GM12878 (cell line): Measurements from ENCODE around the gene TENT5A. TPM values are rescaled to one million over a fixed set of nuclear protein-coding genes. Genes with fewer than 3 reads are reported as not detected.

Experiments used
- ATAC-seq: fragments of 200-7000 bp; cut with Tn5 transposase; 3 replicates; pipeline ENCODE4 v1.9.1; 2020; ENCODE audit warnings: mild to moderate bottlenecking, moderate library complexity
- BruUV-seq: library from RNA; stranded (reverse); fragments of 400-500 nt; replicated peaks from 2 replicates; lab custom pipeline; 2021; lab: Mats Ljungman, UMichigan
- CTCF ChIA-PET: fragments of 300-600 bp; sonication (Branson Sonifier 250); formaldehyde crosslinking; extraction: SDS; loops from one replicate; lab custom pipeline; 2021; ENCODE audit warnings: inconsistent platforms; lab: Yijun Ruan, JAX
- POLR2A ChIA-PET: fragments of 350-600 bp; formaldehyde crosslinking; extraction: SDS; loops from one replicate; lab custom pipeline; 2021; ENCODE audit warnings: inconsistent platforms; lab: Charles Lee
- RAD21 ChIA-PET: fragments of 300-600 bp; sonication (Branson Sonifier 250); formaldehyde crosslinking; loops from one replicate; lab custom pipeline; 2023; ENCODE audit warnings: antibody characterized with exemption; ENCODE audit not compliant: unreplicated experiment; lab: Charles Lee
- SMC1A ChIA-PET: fragments of 300-600 bp; sonication (Branson Sonifier 250); formaldehyde crosslinking; loops from one replicate; lab custom pipeline; 2023; ENCODE audit not compliant: unreplicated experiment, uncharacterized antibody; lab: Charles Lee
- DNase-seq: peaks from one replicate; pipeline ENCODE4 v3.0.0-alpha.2; 2011; ENCODE audit warnings: low read depth, low spot score
- FAIRE-seq: peaks from 3 replicates; lab custom pipeline; 2011; peaks lifted over from hg19 to GRCh38; lab: Jason Lieb, UNC
- H2AFZ ChIP-seq: 2 replicates; pipeline ENCODE4 v1.6.0; 2011; ENCODE audit warnings: low read depth, low read length, control low read depth; ENCODE audit not compliant: control insufficient read depth
- H3K27ac ChIP-seq: 2 replicates; pipeline ENCODE4 v1.5.1; 2011; ENCODE audit warnings: control low read depth; ENCODE audit not compliant: control insufficient read depth, insufficient read depth
- H3K27me3 ChIP-seq, 2 experiments: replicated peaks in 1 of 2; 2 replicates each; pipeline versions ENCODE4 v1.6.0 to v1.6.1; 2011; ENCODE audit warnings: low read length in 1 of 2; ENCODE audit not compliant: control insufficient read depth in 2 of 2, insufficient read depth in 2 of 2
- H3K36me3 ChIP-seq, 2 experiments: 2 replicates each; pipeline ENCODE4 v1.5.1; 2011; ENCODE audit warnings: low read length in 1 of 2; ENCODE audit not compliant: control insufficient read depth in 2 of 2, insufficient read depth in 2 of 2
- H3K4me1 ChIP-seq: 2 replicates; pipeline ENCODE4 v1.6.1; 2011; ENCODE audit warnings: mild to moderate bottlenecking, low read length, moderate library complexity, mixed read lengths; ENCODE audit not compliant: control insufficient read depth, insufficient read depth
- H3K4me2 ChIP-seq: 2 replicates; pipeline ENCODE4 v1.6.0; 2011; ENCODE audit warnings: control low read depth; ENCODE audit not compliant: control insufficient read depth, insufficient read depth
- H3K4me3 ChIP-seq: fragments of 200-600 bp; sonication (generic); 2 replicates; pipeline ENCODE4 v1.5.1; 2016
- H3K79me2 ChIP-seq: 2 replicates; pipeline ENCODE4 v1.6.0; 2011; ENCODE audit warnings: low read length; ENCODE audit not compliant: control insufficient read depth, insufficient read depth
- H3K9ac ChIP-seq: 2 replicates; pipeline ENCODE4 v1.8.0; 2011; ENCODE audit warnings: low read length, control low read depth, mixed read lengths; ENCODE audit not compliant: control insufficient read depth, insufficient read depth
- H3K9me3 ChIP-seq: replicated peaks from 3 replicates; pipeline ENCODE4 v1.5.1; 2011; ENCODE audit warnings: mild to moderate bottlenecking, low read length; ENCODE audit not compliant: control insufficient read depth, insufficient read depth
- H4K20me1 ChIP-seq: 2 replicates; pipeline ENCODE4 v1.6.0; 2011; ENCODE audit not compliant: control insufficient read depth, insufficient read depth
- ASH2L ChIP-seq: fragments of 300-600, 200-600 bp; sonication (generic); IDR thresholded peaks from 2 replicates; pipeline ENCODE4 v1.6.1; 2017; ENCODE audit warnings: low read depth, mild to moderate bottlenecking, borderline replicate concordance
- ATF7 ChIP-seq: fragments of 450-650 bp; IDR thresholded peaks from 2 replicates; pipeline ENCODE4 v1.6.1; 2016; ENCODE audit warnings: low read depth, mild to moderate bottlenecking
- SMARCA5 ChIP-seq: fragments of 450-650 bp; IDR thresholded peaks from 2 replicates; pipeline ENCODE4 v1.6.1; 2017; ENCODE audit warnings: mild to moderate bottlenecking
- STAT1 ChIP-seq: fragments of 450-650 bp; conservative IDR thresholded peaks from 2 replicates; pipeline ENCODE4 v1.6.1; 2014; ENCODE audit warnings: antibody characterized with exemption, mild to moderate bottlenecking
- WGBS: methylation state at CpG from one replicate; pipeline ENCODE4 v1.1.6; 2016; ENCODE audit warnings: low lambda C conversion rate; ENCODE audit not compliant: insufficient replicate concordance, insufficient coverage; ENCODE audit errors: missing lambda C conversion rate; 5-methylcytosine and 5-hydroxymethylcytosine counted together
- in situ Hi-C: fragments of 300-500 bp; cut with MboI; formaldehyde crosslinking; loops from 9 replicates; pipeline ENCODE4 v1.14.3; 2018; ENCODE audit warnings: mixed read lengths
- intact Hi-C: fragments of 100-400 bp; cut with micrococcal nuclease; formaldehyde crosslinking; loops from one replicate; pipeline ENCODE4 v1.14.2; 2022; ENCODE audit not compliant: unreplicated experiment
- polyA plus RNA-seq, 11 experiments: library from polyadenylated mRNA; depleted of rRNA in 4 of 11; unstranded in 6 of 11; stranded (reverse) in 5 of 11; fragments of >200 nt; fragmentation: Nextera tagmentation in 4 of 11; fragmentation: Illumina TruSeq in 1 of 11; extraction: Ambion mirVana in 4 of 11; extraction: Trizol in 1 of 11; gene quantifications; 1 replicate in 1 of 11; 2 replicates in 10 of 11; pipeline versions ENCODE4 v1.2.1 to v1.2.3, GENCODE V29; 2011 to 2016; ENCODE audit warnings: inconsistent platforms in 2 of 11, missing spikeins in 2 of 11, low read depth in 1 of 11
- total RNA-seq, 4 experiments: library from RNA; depleted of rRNA in 3 of 4; stranded (reverse); fragments of >200 nt in 3 of 4; fragmentation: Illumina TruSeq in 1 of 4; extraction: Trizol in 1 of 4; gene quantifications; 2 replicates each; pipeline versions ENCODE4 v1.2.1 to v1.2.3, GENCODE V29; 2013 to 2021
- TF ChIP-seq, protein P1 (sequence below): IDR thresholded peaks from 2 replicates; pipeline ENCODE4 v1.6.1; 2012; ENCODE audit warnings: improper control_type of control experiment, low read depth, low read length; ENCODE audit not compliant: insufficient replicate concordance

The TENT5A gene
- total and polyA plus RNA-seq, 10 of the 15 experiments (the other 5 are each of a cell fraction or from before 2014, with no cell fraction given), result 0.25 to 9.6 (median 0.48) TPM

DNA sequence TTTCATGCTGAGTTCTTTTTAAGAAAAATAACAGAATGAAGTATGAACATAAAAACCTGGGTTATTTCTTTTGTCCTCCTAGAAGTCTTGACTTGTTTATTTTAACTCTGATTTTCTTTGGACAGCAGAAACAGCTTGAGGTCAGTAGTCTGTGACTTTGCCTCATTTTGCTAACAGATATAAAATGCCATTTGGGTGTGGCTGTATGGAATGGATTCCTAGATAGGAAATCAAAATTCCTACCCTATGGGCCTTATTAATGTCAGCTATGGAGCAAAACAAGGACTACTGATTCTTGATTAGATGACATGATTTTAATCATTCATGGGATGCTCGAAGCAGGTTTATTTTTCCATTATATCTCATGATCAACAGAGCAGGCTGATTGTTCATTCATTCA, 46.8 kb upstream of the TENT5A start:
- no peaks in the 10 kb centered on the region for H3K4me1 ChIP-seq
- no peaks in the 10 kb centered on the region for H3K36me3 ChIP-seq
- H3K27me3 ChIP-seq, result no peaks in the 10 kb centered on the region
- no peaks in the 10 kb centered on the region for H4K20me1 ChIP-seq
- in situ Hi-C loops, result no loop called here
- no peak overlapping the region for H3K9ac ChIP-seq
- no peak overlapping the region for H3K4me2 ChIP-seq
- no peak overlapping the region for H3K4me3 ChIP-seq
- TF ChIP-seq, protein P1, sequence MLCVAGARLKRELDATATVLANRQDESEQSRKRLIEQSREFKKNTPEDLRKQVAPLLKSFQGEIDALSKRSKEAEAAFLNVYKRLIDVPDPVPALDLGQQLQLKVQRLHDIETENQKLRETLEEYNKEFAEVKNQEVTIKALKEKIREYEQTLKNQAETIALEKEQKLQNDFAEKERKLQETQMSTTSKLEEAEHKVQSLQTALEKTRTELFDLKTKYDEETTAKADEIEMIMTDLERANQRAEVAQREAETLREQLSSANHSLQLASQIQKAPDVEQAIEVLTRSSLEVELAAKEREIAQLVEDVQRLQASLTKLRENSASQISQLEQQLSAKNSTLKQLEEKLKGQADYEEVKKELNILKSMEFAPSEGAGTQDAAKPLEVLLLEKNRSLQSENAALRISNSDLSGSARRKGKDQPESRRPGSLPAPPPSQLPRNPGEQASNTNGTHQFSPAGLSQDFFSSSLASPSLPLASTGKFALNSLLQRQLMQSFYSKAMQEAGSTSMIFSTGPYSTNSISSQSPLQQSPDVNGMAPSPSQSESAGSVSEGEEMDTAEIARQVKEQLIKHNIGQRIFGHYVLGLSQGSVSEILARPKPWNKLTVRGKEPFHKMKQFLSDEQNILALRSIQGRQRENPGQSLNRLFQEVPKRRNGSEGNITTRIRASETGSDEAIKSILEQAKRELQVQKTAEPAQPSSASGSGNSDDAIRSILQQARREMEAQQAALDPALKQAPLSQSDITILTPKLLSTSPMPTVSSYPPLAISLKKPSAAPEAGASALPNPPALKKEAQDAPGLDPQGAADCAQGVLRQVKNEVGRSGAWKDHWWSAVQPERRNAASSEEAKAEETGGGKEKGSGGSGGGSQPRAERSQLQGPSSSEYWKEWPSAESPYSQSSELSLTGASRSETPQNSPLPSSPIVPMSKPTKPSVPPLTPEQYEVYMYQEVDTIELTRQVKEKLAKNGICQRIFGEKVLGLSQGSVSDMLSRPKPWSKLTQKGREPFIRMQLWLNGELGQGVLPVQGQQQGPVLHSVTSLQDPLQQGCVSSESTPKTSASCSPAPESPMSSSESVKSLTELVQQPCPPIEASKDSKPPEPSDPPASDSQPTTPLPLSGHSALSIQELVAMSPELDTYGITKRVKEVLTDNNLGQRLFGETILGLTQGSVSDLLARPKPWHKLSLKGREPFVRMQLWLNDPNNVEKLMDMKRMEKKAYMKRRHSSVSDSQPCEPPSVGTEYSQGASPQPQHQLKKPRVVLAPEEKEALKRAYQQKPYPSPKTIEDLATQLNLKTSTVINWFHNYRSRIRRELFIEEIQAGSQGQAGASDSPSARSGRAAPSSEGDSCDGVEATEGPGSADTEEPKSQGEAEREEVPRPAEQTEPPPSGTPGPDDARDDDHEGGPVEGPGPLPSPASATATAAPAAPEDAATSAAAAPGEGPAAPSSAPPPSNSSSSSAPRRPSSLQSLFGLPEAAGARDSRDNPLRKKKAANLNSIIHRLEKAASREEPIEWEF, result no peak
- TF ChIP-seq STAT1 (no peak), SMARCA5 (no peak), ATF7 (no peak), ASH2L (no peak)
- CTCF ChIA-PET, result no interaction called here
- H3K9me3 ChIP-seq, result no peaks in the 10 kb centered on the region
- RAD21 ChIA-PET, result interaction anchor here (1.0 kb wide), 1 partner anchor 14 kb away, joined by 4 read pairs; no protein-coding TSS in a partner anchor
- intact Hi-C loops, result no loop called here
- no peak overlapping the region for H2AFZ ChIP-seq
- ATAC-seq (no peak), FAIRE-seq (no peak), DNase-seq (no peak)
- SMC1A ChIA-PET, result interaction anchor here (0.9 to 1.5 kb wide), 4 partner anchors 9 to 18 kb away, joined by 3 read pairs; no protein-coding TSS in a partner anchor
- H3K79me2 ChIP-seq, result no peaks in the 10 kb centered on the region
- 0% methylated on average over 1 of the region's 1 CpG for WGBS
- no TSS peak for BruUV-seq
- H3K27ac ChIP-seq, result no peak overlapping the region
- POLR2A ChIA-PET, result no interaction called here
